ENCODE measurements around the gene DHRS4.
A peak's percentile ranks its signal among the peaks of the same experiment; 100 is the strongest.
"Not testable (repeated sequence)": the region's sequence is repeated elsewhere in the genome, so short reads cannot be mapped to it uniquely, and the experiment has no call there.

DHRS4 gene

GRCh38 chr14:23951590-23952201, 1.9 kb upstream of the DHRS4 start:
- Histone ChIP-seq H2AFZ (no peak overlapping the region), H3K79me2 (peaks cover 35% of the 10 kb centered on the region), H3K4me3 (ENCODE audit: low read depth, low read length) (no peak overlapping the region), H3K27me3 (ENCODE audit: control insufficient read depth, insufficient read depth, low read length) (no peaks in the 10 kb centered on the region), H3K9ac (no peak overlapping the region), H3K9me3 (ENCODE audit: control insufficient read depth, low read length) (no peaks in the 10 kb centered on the region), H3K36me3 (ENCODE audit: control insufficient read depth, insufficient read depth, low read length) (no peaks in the 10 kb centered on the region), H3K27ac (peak overlapping the region; percentile 86), H3K4me1 (peaks cover 12% of the 10 kb centered on the region), H3K4me2 (ENCODE audit: low read length) (no peak overlapping the region)
- TF ChIP-seq CTCF (IDR thresholded peaks at IDR 0.05) = no peak

- H3K27me3 ChIP-seq (ENCODE audit: control insufficient read depth, insufficient read depth, low read length); H3K36me3 ChIP-seq (ENCODE audit: control insufficient read depth, insufficient read depth, low read length); H3K9me3 ChIP-seq (ENCODE audit: control insufficient read depth, low read length): not testable (repeated sequence)
- H3K79me2 ChIP-seq = peaks cover 22% of the 10 kb centered on the region
- H3K4me1 ChIP-seq = peaks cover 12% of the 10 kb centered on the region
- H3K27ac ChIP-seq = peak overlapping the region; percentile 86
- peak overlapping the region; percentile 47 for H3K9ac ChIP-seq
- peak overlapping the region; percentile 81 for H3K4me3 ChIP-seq (ENCODE audit: low read depth, low read length)
- peak overlapping the region; percentile 88 for H2AFZ ChIP-seq
- peak overlapping the region; percentile 93 for H3K4me2 ChIP-seq (ENCODE audit: low read length)
These were observed 480 bp upstream of the DHRS4 start for GRCh38 chr14:23953116-23953463.

GRCh38 chr14:23954279-23954614, 677 bp downstream of the DHRS4 start:
- Histone ChIP-seq H2AFZ (peak overlapping the region; percentile 88), H3K4me3 (ENCODE audit: low read depth, low read length) (peak overlapping the region; percentile 81), H3K4me2 (ENCODE audit: low read length) (peak overlapping the region; percentile 93), H3K79me2 (peaks cover 18% of the 10 kb centered on the region), H3K27ac (peak overlapping the region; percentile 86), H3K4me1 (peaks cover 12% of the 10 kb centered on the region), H3K9ac (peak overlapping the region; percentile 47)
- not testable (repeated sequence) for H3K9me3 ChIP-seq (ENCODE audit: control insufficient read depth, low read length); H3K36me3 ChIP-seq (ENCODE audit: control insufficient read depth, insufficient read depth, low read length); H3K27me3 ChIP-seq (ENCODE audit: control insufficient read depth, insufficient read depth, low read length)

- H3K36me3 ChIP-seq (ENCODE audit: control insufficient read depth, insufficient read depth, low read length); H3K9me3 ChIP-seq (ENCODE audit: control insufficient read depth, low read length); H3K9ac ChIP-seq; H3K27me3 ChIP-seq (ENCODE audit: control insufficient read depth, insufficient read depth, low read length): not testable (repeated sequence)
- Histone ChIP-seq H3K79me2 (peaks cover 18% of the 10 kb centered on the region), H3K4me2 (ENCODE audit: low read length) (peak overlapping the region; percentile 93), H3K27ac (peak overlapping the region; percentile 86), H3K4me3 (ENCODE audit: low read depth, low read length) (peak overlapping the region; percentile 81), H2AFZ (peak overlapping the region; percentile 74), H3K4me1 (peaks cover 12% of the 10 kb centered on the region)
These were observed 1.4 kb downstream of the DHRS4 start for GRCh38 chr14:23954965-23955364.

GRCh38 chr14:23955811-23956210, 2.2 kb downstream of the DHRS4 start:
- not testable (repeated sequence) for H2AFZ ChIP-seq; H3K27me3 ChIP-seq (ENCODE audit: control insufficient read depth, insufficient read depth, low read length); H3K36me3 ChIP-seq (ENCODE audit: control insufficient read depth, insufficient read depth, low read length); H3K4me2 ChIP-seq (ENCODE audit: low read length); H3K9me3 ChIP-seq (ENCODE audit: control insufficient read depth, low read length); H3K9ac ChIP-seq; H3K27ac ChIP-seq; H3K4me3 ChIP-seq (ENCODE audit: low read depth, low read length)
- Histone ChIP-seq H3K79me2 (peaks cover 12% of the 10 kb centered on the region), H3K4me1 (peaks cover 12% of the 10 kb centered on the region)

GRCh38 chr14:23957913-23958569, 4.5 kb downstream of the DHRS4 start:
- H3K4me2 ChIP-seq (ENCODE audit: low read length); H3K36me3 ChIP-seq (ENCODE audit: control insufficient read depth, insufficient read depth, low read length); H3K9ac ChIP-seq; H3K27ac ChIP-seq; H3K4me1 ChIP-seq; H3K4me3 ChIP-seq (ENCODE audit: low read depth, low read length); H3K27me3 ChIP-seq (ENCODE audit: control insufficient read depth, insufficient read depth, low read length); H3K9me3 ChIP-seq (ENCODE audit: control insufficient read depth, low read length); H2AFZ ChIP-seq; H3K79me2 ChIP-seq: not testable (repeated sequence)

- not testable (repeated sequence) for H2AFZ ChIP-seq; H3K9me3 ChIP-seq (ENCODE audit: control insufficient read depth, low read length); H3K27me3 ChIP-seq (ENCODE audit: control insufficient read depth, insufficient read depth, low read length); H3K4me3 ChIP-seq (ENCODE audit: low read depth, low read length); H3K9ac ChIP-seq; H3K79me2 ChIP-seq; H3K4me1 ChIP-seq; H3K27ac ChIP-seq; H3K4me2 ChIP-seq (ENCODE audit: low read length); H3K36me3 ChIP-seq (ENCODE audit: control insufficient read depth, insufficient read depth, low read length)
These were observed 7.3 kb downstream of the DHRS4 start for GRCh38 chr14:23960899-23961298.

GRCh38 chr14:23961704-23962103, 8.1 kb downstream of the DHRS4 start:
- H3K4me1 ChIP-seq; H2AFZ ChIP-seq; H3K27ac ChIP-seq; H3K27me3 ChIP-seq (ENCODE audit: control insufficient read depth, insufficient read depth, low read length); H3K4me3 ChIP-seq (ENCODE audit: low read depth, low read length); H3K4me2 ChIP-seq (ENCODE audit: low read length); H3K9me3 ChIP-seq (ENCODE audit: control insufficient read depth, low read length); H3K79me2 ChIP-seq; H3K9ac ChIP-seq; H3K36me3 ChIP-seq (ENCODE audit: control insufficient read depth, insufficient read depth, low read length): not testable (repeated sequence)

- not testable (repeated sequence) for H3K4me1 ChIP-seq; H3K4me2 ChIP-seq (ENCODE audit: low read length); H2AFZ ChIP-seq; H3K4me3 ChIP-seq (ENCODE audit: low read depth, low read length); H3K27me3 ChIP-seq (ENCODE audit: control insufficient read depth, insufficient read depth, low read length); H3K79me2 ChIP-seq; H3K36me3 ChIP-seq (ENCODE audit: control insufficient read depth, insufficient read depth, low read length); H3K27ac ChIP-seq; H3K9ac ChIP-seq; H3K9me3 ChIP-seq (ENCODE audit: control insufficient read depth, low read length)
These were observed 15.5 kb downstream of the DHRS4 start for GRCh38 chr14:23969130-23969480.

GRCh38 chr14:23969481-23970282, 16.1 kb downstream of the DHRS4 start:
- H3K9ac ChIP-seq; H3K36me3 ChIP-seq (ENCODE audit: control insufficient read depth, insufficient read depth, low read length); H3K79me2 ChIP-seq; H3K4me1 ChIP-seq; H3K4me3 ChIP-seq (ENCODE audit: low read depth, low read length); H3K27me3 ChIP-seq (ENCODE audit: control insufficient read depth, insufficient read depth, low read length); H3K9me3 ChIP-seq (ENCODE audit: control insufficient read depth, low read length): not testable (repeated sequence)
- Histone ChIP-seq H3K4me2 (ENCODE audit: low read length) (peak overlapping the region; percentile 44), H3K27ac (peak overlapping the region; percentile 32), H2AFZ (peak overlapping the region; percentile 95)
